Hematopoietic multipotent progenitor cell (in vitro differentiated cells): ENCODE measurements around the gene ARVCF. TPM values are rescaled to one million over a fixed set of nuclear protein-coding genes. Genes with fewer than 3 reads are reported as not detected.

ENCODE experiments used
- DNase-seq, 3 donors: peaks; one replicate each; pipeline ENCODE4 v3.0.0-alpha.2; 2011 to 2015; ENCODE audit warnings: low read depth in 2 of 3, low spot score in 2 of 3
- total RNA-seq: library from RNA; depleted of rRNA; stranded (reverse); fragments of >200 nt; gene quantifications from one replicate; pipeline ENCODE4 v1.2.3, GENCODE V29; 2012

ARVCF gene
- total RNA-seq = 60.9 TPM

GRCh38 chr22:20016734-20017621 is at the start of gene ARVCF:
Gene ARVCF, minus strand, starts transcription at chr22:20016823. Its CDS starts 26,029 bp downstream, at chr22:19990794.
- peak; percentile 85 to 91 (median 87) for DNase-seq

GRCh38 chr22:20065896-20066616 is 49.4 kb upstream of the ARVCF start:
- no peak for DNase-seq

- DNase-seq = no peak
Measured at GRCh38 chr22:20064545-20065262, 48.1 kb upstream of the ARVCF start.

- DNase-seq = no peak
Measured at GRCh38 chr22:20064140-20064480, 47.5 kb upstream of the ARVCF start.

- no peak for DNase-seq
Measured at GRCh38 chr22:20063271-20064139, 46.9 kb upstream of the ARVCF start.

- DNase-seq = no peak
Measured at GRCh38 chr22:20062766-20063083, 46.1 kb upstream of the ARVCF start.

- DNase-seq = no peak
Measured at GRCh38 chr22:20062043-20062765, 45.6 kb upstream of the ARVCF start.

GRCh38 chr22:20061481-20061861 is 44.8 kb upstream of the ARVCF start:
- DNase-seq = no peak

- DNase-seq = no peak
Measured at GRCh38 chr22:20060700-20061480, 44.3 kb upstream of the ARVCF start.

- DNase-seq = no peak
Measured at GRCh38 chr22:20058989-20059770, 42.6 kb upstream of the ARVCF start.

- DNase-seq = no peak
Measured at GRCh38 chr22:20057596-20058268, 41.1 kb upstream of the ARVCF start.

GRCh38 chr22:20056696-20057386 is 40.2 kb upstream of the ARVCF start:
- no peak for DNase-seq

GRCh38 chr22:20056161-20056560 is 39.5 kb upstream of the ARVCF start:
- DNase-seq = no peak

- no peak for DNase-seq
Measured at GRCh38 chr22:20055654-20056053, 39.0 kb upstream of the ARVCF start.

- no peak for DNase-seq
Measured at GRCh38 chr22:20055144-20055543, 38.5 kb upstream of the ARVCF start.

GRCh38 chr22:20054485-20054884 is 37.9 kb upstream of the ARVCF start:
- DNase-seq = no peak

- DNase-seq = no peak
Measured at GRCh38 chr22:20054034-20054427, 37.4 kb upstream of the ARVCF start.
